GM21515 (cell line): ENCODE results near the gene RGPD5.
"Not testable (repeated sequence)": the region's sequence is repeated elsewhere in the genome, so short reads cannot be mapped to it uniquely, and the experiment has no call there.

ENCODE experiments used
- ATAC-seq: cut with Tn5 transposase; IDR thresholded peaks from one replicate; pipeline ENCODE4 v1.9.1; 2021; ENCODE audit not compliant: unreplicated experiment

RGPD5 gene

GRCh38 chr2:109891024-109891423, 96.9 kb downstream of the RGPD5 start:
- not testable (repeated sequence) for ATAC-seq

GRCh38 chr2:109893736-109894135, 99.6 kb downstream of the RGPD5 start:
- not testable (repeated sequence) for ATAC-seq

GRCh38 chr2:109894141-109894540, 100.0 kb downstream of the RGPD5 start:
- not testable (repeated sequence) for ATAC-seq

- not testable (repeated sequence) for ATAC-seq
Observed at GRCh38 chr2:109895090-109895869, 101.2 kb downstream of the RGPD5 start.

- ATAC-seq = peak; percentile 95
Observed at GRCh38 chr2:109896212-109896611, 102.1 kb downstream of the RGPD5 start.

- ATAC-seq = not testable (repeated sequence)
Observed at GRCh38 chr2:109897769-109898461, 103.8 kb downstream of the RGPD5 start.

GRCh38 chr2:109898462-109899336, 104.6 kb downstream of the RGPD5 start, which contains the start of gene LIMS3:
Gene LIMS3 (plus strand): TSS chr2:109898688. CDS start chr2:109898729, 41 bp downstream.
- not testable (repeated sequence) for ATAC-seq

- ATAC-seq = peak; percentile 78
Observed at GRCh38 chr2:109905796-109906195, 111.7 kb downstream of the RGPD5 start.
